Measurements from ENCODE around the gene RHBDF1.

RHBDF1 gene, protein sequence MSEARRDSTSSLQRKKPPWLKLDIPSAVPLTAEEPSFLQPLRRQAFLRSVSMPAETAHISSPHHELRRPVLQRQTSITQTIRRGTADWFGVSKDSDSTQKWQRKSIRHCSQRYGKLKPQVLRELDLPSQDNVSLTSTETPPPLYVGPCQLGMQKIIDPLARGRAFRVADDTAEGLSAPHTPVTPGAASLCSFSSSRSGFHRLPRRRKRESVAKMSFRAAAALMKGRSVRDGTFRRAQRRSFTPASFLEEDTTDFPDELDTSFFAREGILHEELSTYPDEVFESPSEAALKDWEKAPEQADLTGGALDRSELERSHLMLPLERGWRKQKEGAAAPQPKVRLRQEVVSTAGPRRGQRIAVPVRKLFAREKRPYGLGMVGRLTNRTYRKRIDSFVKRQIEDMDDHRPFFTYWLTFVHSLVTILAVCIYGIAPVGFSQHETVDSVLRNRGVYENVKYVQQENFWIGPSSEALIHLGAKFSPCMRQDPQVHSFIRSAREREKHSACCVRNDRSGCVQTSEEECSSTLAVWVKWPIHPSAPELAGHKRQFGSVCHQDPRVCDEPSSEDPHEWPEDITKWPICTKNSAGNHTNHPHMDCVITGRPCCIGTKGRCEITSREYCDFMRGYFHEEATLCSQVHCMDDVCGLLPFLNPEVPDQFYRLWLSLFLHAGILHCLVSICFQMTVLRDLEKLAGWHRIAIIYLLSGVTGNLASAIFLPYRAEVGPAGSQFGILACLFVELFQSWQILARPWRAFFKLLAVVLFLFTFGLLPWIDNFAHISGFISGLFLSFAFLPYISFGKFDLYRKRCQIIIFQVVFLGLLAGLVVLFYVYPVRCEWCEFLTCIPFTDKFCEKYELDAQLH

DNA sequence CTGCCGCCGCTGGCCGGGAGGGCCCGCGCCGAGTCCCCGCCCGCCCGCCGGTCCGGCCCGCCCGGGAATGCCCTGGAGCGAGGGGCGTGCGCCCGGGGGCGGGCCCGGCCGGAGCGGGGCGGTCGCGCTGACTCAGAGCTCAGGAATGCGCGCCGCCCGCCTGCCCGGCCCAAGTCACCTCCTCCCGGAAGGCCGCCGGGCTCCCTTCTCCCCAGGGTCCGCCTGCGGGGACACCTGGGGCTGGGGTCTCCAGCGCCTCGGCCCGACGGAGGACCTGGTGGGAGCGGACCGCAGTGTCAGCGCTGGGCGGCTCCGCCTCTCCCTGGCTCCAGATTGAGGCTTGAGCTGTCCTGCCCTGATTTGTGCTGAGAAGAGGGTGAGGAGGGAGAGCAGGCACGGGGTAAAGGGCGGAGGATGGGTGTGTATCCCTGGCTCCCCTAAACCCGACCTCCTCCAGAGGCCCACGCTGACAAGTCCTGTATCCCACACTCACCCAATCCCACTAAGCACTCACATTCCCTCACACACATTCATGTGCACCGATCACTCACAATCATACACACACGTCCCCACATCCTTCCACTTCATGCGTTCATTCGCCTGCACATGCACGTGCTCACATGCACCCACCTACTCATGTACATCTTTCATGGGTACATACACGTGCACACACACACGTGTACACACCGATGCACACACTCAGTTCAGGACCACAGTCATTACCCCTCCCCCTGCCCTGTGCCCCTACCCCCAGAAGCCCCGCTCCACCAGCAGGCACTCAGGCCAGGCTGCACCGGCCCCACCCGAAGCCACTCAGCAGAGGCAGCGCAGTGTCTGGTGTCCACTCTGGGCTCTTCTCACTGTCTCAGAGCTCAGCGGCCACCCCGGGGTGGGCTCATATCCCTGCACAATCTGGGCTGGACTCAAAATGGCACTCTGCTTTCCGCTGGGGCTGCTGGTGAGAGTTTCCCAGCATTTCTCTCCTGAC lies at the start of gene RHBDF1:
Gene RHBDF1, minus strand, starts transcription at position 71 of the 988 bp plus-strand sequence. CDS start 7,616 bp downstream, outside the sequence.
- DNase-seq: no peak

DNA sequence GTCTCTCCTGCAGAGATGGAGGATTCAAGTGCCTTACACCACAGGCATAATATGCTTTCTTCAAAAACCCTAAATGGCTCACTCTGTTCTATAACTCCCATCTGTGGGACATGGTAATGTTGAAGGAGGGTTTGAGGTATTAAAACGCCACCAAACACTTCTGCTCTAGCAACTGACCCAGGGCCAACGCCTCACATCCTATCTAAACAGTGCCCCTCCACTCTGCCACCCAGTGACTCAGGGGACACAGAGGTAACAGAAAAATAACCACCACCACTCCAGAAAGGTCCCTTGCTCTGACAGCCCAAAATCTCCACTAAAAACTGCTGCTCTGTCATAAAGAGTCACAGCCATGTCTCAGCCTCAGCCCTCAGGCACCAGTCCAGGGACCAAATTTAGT lies 48.3 kb upstream of the RHBDF1 start:
- no peak for DNase-seq

DNA sequence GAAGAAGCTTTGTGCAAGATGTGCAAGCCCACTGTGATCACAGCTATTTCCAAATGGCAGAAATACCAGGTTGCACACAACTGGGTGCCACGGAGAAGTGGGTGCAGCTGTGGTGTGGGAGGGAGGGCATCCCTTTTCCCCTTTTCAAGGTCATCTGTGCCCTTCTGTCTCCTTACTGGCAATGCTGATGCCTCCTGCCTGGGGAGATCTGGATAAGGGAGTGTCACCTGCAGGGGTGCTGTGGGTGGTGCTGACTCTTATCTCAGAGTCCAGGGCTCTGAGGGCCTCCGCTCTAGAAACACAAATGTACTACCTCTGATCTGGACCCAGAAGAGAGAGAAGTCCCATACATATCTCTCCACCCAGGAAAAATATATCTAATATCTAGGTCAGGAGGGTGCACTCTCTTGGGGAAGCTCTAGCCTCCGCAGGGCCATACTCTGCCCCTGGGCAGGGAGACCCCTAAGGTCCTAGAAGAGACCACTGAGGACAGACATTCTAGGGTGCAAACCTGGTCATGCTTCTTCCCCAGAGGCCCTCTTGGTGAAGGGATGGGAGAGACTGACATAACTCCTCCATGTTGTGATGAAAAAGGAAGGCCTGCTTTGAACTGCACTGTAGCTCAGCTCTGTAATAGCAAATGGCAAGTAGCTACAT lies 47.5 kb upstream of the RHBDF1 start:
- no peak for DNase-seq

DNA sequence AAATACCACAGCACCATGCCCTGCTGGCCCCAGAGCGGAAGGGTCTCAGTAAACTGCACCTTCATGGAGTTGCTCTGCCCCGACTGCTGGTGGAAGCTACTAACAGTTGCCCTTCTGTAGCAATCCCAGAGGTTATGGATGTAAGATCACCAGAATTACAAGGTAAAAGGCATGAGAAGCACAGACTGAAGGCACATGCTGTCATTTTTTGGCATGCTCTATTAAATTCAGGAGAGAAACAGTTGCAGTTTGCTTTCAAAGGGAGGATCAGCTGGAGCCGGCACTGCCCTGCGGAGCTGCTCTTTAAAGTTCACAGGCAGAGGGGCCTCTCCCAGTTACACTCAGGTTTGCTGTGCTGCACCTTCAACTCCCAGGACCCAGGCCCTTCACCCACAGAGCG lies 46.9 kb upstream of the RHBDF1 start:
- DNase-seq: no peak

DNA sequence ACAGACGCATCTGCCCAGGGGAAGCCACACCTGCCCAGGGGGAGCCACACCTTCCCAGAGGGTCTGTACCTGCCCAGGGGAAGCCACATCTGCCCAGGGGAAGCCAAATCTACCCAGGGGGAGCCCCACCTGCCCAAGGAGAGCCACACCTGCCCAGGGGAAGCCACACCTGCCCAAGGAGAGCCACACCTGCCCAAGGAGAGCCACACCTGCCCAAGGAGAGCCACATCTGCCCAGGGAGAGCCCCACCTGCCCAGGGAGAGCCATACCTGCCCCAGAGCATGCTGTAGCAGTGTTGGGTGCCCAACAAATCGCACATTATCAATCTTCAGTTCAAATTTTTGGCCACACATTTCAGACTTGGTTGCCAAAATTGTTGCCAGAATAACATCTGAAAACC lies 46.4 kb upstream of the RHBDF1 start:
- DNase-seq: no peak

DNA sequence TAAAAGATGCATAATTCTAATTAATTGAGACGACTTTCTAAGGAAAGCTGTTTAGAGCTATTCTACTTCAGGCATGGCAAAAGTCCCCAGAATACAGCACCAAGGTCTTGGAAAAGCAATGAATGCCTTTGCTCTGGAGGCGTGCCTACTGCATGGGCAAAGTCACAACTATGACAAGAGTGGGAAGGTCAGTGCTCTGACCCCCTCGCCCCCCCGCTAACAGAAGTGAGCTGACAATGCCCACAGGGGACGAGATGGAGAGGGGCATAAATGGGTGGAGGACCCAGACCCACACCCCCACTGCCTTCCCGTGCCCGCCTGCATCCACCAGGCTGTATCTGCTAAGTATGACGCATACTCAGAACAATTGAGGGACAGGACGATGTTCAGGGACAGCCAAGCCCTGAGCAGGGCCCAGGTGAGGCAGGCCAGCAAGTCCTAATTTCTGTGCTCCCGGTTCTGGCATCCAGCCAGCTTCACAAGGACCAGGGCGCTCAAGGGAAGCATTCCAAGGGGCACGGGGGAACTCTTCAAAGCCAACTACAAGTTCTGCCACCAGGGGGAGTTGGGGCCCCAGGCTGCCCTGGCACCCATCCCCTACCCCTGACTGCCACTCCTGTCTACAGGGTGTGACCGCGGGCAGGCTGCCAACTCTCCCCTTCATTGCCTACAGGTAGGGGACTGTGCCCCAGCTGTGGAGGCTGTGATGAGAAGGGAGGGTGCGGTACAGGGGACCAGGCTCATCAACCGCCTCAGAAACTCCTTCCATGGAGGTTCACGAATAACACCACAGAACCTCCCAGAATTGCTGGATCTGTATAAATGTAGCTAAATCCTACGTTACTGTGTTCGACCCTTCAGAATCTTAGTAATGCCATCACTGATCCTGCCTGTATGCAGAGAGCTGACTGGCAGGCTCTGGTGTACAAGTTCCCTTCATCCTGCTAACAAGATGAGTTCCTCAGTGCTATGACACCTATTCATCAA lies 45.2 kb upstream of the RHBDF1 start:
- DNase-seq: peak; percentile 72 to 74

DNA sequence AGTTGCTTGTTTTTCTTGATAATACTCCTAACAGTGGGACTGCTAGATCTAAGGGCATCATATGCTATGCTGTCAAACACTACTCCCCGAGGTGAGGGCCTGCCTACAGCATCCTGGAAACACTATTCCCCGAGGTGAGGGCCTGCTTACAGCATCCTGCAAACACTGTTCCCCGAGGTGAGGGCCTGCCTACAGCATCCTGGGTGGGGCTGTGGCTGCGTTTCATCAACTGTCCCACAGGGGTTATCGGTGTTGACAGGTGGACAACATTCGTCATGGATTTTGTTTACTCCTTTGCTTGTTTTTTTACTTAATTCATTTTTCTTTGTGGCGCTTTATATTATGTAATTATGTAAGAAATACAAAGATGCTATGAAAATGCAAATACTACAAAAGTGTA lies 43.6 kb upstream of the RHBDF1 start:
- DNase-seq: no peak

DNA sequence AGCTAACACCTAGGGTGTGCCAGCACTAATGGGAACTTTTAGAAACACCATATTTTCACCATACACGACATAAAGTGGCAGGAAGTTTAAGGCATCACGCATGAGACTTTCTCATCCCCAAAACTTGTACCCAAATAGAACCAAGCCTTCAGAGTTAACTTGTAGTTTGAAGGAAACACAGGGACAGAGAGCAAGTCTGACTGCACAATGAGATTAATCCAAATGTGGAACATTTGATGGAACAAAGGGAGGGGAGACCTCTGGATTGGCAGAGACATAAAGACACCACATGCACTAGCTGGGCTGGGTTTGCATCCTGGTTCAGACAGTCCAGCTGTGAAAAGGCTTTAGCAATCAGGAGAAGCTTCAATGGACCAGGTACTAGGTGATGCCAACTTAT lies 41.9 kb upstream of the RHBDF1 start:
- DNase-seq: no peak

DNA sequence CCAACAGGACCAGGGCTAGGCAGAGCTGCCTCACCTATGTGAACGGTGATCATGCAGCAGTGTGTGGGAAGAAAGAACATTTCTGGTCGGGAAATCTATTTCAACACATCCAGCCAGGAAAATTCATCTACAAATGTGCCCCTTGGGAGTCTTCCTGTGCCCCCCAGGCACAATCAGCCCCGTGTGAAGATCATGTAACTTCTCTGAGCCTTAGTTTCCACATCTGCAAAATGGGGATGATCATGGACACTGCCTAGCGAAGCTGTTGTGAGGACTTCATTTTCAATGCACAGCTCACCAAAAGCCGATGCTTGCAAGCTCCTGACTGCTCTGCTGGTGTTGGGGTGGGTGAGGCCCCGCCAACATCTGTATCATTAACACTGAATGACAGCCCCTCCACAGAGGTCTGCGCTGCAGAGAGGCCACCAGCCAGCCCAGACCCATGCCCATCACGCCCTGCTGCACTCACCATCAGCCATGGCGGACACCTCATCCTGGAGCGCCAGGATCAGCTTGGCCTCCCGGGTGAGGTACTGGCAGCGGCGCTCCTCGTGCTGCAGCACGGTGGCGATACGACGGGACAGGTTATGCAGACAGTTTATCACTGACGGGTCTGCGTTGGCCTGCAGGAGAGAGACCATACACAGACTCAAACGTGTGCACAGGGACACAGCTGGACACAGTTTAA lies 39.9 kb upstream of the RHBDF1 start:
- DNase-seq: no peak

DNA sequence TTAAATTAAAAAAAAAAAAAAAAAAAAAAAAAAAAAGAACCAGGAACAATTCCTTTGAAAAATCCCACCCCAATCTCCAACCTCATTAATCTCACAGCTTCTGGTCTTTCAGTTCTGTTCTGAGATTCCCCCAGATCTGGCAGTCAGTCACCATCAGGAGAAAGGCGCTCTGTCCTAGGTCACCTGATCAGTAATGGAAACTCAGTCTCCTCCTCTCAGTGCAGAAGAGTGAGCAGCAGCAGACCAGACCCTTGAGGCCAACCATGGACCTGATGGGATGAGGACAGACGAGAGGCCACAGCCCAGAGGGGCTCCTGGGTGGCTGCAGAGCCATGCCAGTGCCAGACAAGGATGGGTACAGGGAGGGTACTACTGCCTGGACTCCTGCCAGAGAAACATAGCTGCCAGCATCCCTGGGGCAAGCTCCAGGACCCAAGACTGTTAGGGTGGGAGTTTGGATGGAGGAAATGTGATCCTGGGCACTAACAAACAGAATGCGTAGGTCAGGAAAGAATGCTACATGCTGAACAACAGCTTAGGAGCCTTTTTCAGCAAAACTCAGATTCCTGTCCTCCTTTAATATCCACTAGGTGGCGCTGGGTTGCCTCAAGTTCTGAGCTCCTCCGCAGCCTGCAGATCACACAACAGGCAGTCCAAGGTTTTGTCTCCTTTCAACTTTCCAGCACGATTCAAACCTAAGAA lies 34.3 kb upstream of the RHBDF1 start:
- peak; percentile 69 to 70 for DNase-seq

DNA sequence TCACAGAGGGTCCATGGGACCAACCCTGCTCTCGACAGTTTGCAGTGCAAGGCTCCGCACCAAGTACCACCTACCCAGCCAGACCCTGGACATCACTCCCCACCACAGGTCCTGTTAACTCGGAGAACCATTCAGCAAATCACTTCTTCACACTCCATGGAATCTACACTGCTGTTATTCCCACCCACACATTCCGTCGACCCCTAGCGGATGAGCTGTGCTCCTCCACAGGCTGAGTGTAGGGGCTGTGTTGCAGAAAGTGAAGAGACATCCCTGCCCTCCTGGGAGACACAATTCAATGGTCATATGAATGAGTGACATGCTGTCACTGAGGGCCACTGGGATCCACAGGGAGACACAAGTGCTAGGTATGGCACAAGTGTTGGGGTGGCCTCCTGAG lies 33.1 kb upstream of the RHBDF1 start:
- DNase-seq: no peak

DNA sequence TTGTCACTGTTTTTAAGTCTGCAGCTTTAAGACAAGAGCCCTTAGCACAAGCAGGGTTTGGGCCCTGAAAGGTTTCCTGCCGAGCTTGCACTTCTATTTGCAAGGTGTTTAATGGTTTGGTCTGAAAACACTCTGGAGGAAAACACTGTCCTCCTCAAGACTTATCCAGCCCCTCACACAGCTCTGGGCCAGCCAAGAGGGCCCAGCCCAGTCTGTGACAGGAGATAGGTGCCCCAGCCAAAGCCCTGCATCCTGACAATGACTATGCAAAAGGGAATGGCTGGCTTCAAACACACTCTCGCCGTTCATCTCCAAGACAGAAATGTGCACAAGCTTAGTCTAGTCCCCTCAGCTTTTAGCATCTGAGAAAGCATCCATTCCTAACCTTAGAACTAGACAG lies 32.5 kb upstream of the RHBDF1 start:
- no peak for DNase-seq

DNA sequence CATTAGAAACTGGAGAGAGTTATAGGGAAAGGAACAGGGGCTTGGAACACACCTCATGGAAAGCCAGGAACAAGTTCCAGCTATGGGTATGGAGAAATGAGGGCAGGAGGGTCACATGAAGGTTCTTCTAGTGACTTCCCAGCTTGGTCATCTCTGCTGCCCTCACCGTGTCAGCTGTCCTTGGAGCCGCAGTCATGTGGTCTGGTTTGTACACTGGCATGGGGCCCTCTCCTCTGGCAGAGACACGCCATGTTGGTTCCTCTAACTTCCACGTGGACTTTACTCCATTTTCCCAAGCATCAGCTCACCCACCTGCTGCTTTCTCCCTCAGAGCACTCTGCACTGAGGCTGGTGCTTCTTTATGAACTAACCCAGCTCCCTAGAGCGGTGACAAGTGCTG lies 31.9 kb upstream of the RHBDF1 start:
- no peak for DNase-seq

DNA sequence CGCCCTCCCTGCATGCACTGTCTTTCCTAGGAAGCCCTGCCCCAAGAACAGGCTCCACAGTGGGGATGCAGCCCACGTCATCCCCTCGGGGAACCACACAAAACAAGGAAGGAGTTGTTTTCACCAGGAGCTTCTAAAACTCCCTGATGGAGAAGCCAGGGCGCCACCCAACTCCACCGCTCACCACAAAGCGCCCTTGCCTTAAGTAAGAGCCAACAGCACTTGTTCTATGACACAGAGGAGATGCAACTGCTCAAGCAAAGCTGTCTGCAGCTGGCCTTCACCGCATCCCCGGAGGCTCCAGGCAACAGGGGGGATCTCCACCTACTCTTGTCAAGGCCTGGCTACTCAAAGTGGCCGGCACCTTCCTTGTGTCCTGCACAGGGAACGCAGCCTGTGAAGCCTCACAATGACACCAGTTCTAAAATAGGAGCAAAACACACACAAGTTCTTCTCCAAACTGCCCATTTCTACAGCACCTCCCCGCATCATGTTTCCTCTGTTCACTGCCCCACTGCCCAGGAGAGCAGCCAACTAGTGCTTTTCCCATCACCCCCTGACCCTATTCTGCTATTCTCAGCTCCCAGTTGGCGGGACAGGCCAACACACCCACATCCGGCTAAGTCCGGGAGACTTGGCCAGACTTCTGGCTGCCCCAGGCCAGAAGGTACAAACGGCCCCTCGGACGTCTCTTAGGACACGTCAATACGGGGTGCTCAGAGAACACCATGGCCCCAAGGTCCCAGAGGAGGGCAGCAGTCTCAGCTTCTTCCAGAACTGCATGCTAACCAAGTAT lies 29.8 kb upstream of the RHBDF1 start:
- no peak for DNase-seq

DNA sequence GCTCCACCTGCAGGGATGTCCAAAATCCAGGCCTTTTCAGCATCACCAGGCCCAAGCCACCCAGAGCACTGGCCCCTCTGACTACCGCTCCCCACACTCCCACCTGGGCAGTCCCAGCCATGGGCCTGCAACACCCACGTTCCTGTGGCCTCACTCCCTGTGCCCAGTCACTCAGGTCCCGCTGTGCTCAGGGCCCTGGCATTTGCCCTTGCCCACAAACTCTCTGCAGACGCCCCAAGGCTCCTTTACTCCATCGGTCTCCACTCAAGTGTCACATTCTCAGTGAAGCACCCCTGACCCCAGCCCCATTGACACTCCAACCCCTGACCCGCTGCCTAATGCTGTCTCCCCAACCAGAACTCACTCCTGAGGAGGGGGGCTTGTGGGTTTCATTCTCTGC lies 29.2 kb upstream of the RHBDF1 start:
- no peak for DNase-seq

DNA sequence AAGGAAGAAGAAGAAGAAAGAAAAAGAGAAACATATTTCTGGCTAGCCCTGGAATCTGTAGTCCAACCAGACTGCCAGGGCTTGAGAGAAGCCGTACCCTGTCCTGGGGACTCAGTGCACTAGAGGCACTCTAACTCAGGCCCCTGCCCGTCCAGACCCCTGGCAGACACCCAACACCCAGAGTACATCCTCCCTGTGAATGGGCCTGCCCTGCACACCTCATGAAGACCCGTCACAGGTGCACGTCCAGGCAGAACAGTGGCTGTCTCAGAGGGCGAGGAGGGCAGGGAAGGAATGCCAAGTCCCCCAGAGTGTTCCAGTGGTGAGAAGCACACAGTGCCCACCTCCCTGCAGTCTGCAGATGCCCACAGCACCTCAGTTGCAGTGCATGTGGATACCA lies 28.6 kb upstream of the RHBDF1 start:
- DNase-seq: no peak

DNA sequence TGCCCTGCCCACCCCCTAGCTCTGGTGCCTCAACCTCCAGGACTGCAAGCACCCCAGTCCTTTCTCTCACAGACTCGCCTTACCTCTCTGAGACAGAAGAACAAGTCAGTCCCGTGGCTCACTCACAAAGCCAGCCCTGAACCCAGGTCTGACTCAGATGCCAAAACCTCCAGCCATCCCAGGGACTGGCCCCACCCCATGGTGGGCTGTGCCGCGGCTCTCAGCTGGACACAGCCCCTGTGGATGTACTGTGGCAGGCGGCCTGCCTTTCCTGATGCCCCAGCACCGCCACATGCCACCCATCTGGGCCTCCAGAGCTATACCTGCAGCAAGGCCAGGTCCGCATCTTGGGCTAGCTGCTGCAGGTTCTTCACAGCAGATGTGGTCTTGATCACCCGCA lies 25.4 kb upstream of the RHBDF1 start:
- DNase-seq: no peak

DNA sequence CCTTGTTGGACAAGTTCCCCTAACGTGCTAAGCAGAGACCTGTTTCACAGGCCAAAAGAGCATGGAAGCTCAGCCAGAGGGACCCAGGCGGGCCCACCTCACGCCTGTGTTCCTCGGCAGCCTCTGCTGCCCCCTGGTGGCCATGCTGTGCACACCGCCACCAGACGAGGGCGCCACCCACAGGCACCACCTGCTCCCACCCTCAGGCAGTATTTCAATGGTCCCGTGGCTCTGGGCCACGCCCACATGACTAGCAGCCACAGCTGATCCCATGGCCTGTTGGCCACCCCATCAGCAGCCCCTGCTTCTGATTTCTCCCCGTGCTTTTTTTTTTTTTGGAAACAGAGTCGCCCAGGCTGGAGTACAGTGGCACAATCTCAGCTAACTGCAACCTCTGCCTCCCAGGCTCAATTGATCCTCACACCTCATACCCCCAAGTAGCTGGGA lies 24.5 kb upstream of the RHBDF1 start:
- DNase-seq: peak; percentile 84 to 85

DNA sequence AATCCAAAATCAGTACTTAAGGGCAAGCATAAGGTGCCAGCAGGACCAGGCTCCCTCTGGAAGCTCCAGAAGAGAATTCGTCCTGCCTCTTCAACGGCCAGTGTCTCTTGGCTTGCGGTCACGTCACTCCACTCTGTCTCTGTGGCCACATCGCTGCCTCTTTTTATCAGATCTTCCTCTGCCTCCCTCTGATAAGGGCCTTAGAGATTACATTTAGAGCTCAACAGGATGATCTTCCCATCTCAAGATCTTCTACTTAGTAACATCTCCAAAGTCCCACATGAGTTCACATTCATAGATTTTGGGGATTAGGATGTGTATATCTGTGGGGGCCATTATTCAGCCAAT lies 22.5 kb upstream of the RHBDF1 start:
- no peak for DNase-seq
